GM21619 (cell line): Measurements from ENCODE around the gene ZNF765.
"Not testable (repeated sequence)": the region's sequence is repeated elsewhere in the genome, so short reads cannot be mapped to it uniquely, and the experiment has no call there.

Experiments
- ATAC-seq: cut with Tn5 transposase; IDR thresholded peaks from one replicate; pipeline ENCODE4 v1.9.1; 2021; ENCODE audit not compliant: unreplicated experiment

The ZNF765 gene

DNA sequence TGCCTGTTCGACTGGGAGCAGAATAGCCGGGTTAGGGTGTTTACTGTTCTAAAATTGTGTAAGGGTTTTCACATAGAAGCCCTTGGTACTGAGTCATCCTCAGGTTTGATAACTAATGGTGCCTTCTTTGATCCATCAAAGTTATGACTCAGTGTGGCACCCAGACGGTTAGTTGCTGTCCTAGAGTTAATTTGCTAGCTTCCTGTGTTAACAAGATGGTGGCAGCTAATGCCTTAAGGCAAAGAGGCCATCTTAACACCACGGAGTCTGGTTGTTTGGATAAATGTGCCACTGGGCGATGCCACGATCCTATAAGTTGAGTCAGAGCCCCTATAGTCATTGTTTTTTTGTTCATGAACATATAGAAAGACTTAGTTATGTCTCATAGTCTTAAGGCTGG is 80.5 kb downstream of the ZNF765 start:
- not testable (repeated sequence) for ATAC-seq
